RKO (cell line): ENCODE measurements around the gene WDR86.
A peak's percentile ranks its signal among the peaks of the same experiment; 100 is the strongest.

Experiments used
- DNase-seq: peaks from one replicate; pipeline ENCODE4 v3.0.0-alpha.2; 2016; ENCODE audit warnings: low spot score

WDR86 gene

DNA sequence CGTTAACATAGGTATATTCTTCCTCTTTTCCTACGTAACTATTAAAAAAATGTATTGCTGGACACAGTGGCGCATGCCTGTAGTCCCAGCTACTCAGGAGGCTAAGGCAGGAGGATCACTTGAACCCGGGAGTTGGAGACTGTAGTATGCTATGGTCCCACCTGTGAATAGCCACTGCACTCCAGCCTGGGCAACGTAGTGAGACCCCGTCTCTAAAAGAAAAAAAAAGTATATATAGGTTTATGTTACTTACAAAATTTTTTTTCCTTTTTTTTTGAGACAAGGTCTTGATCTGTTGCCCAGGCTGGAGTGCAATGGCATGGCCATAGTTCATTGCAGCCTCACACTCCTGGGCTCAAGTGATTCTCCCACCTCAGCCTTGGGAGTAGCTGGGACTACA is 62.6 kb downstream of the WDR86 start:
- DNase-seq = no peak

DNA sequence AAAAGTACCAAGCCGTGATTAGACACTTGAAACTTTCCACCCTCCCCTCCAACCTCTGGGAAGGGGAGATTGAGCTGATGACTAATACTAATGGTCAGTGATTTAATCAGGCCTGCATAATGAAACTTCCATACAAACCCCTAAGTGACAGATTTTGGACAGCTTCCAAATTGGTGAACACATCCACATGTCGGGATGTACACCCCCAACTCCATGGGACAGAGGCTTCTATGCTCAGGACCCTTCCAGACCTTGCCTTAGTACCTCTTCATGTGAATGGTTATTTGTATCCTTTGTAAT is 63.4 kb downstream of the WDR86 start:
- DNase-seq = no peak

GRCh38 chr7:151345576-151346469 is 64.0 kb downstream of the WDR86 start:
- no peak for DNase-seq

DNA sequence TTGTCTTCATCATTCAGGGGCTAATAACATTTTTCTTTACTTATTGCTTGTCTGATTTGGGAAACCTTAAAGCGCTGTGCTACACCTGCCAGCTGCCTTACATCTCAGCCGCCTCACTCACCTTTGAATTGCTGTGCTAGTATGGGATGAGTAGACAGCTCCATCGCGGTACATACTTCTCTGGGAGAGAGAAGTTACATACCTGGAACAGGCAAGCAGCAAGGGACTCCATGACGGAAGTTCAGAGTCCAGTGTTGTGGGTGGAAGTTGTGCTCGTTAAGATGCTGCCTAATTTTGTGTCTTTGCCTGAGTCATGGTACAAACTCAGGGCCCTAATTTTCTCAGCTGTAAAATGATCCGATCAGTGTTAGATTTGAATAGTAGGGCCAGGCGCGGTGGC is 66.3 kb downstream of the WDR86 start:
- no peak for DNase-seq

DNA sequence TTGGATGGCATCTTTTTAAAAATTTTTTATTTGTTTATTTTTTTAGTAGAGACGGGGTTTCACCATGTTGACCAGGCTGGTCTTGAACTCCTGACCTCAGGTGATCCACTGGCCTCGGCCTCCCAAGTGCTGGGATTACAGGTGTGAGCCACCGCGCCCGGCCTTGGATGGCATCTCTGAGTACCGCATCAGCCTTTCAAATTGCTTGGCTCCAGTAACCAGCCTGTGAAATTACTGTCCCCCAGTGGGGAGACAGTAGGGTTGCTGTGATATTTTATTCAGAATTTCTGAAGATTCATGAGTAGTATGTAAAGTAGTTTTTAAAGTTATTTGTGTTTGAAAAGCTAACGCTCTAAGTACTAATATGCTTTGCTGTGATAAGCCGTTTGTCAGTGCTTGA is 67.0 kb downstream of the WDR86 start:
- DNase-seq = peak; percentile 70

GRCh38 chr7:151342102-151342646 is 67.7 kb downstream of the WDR86 start:
- no peak for DNase-seq

DNA sequence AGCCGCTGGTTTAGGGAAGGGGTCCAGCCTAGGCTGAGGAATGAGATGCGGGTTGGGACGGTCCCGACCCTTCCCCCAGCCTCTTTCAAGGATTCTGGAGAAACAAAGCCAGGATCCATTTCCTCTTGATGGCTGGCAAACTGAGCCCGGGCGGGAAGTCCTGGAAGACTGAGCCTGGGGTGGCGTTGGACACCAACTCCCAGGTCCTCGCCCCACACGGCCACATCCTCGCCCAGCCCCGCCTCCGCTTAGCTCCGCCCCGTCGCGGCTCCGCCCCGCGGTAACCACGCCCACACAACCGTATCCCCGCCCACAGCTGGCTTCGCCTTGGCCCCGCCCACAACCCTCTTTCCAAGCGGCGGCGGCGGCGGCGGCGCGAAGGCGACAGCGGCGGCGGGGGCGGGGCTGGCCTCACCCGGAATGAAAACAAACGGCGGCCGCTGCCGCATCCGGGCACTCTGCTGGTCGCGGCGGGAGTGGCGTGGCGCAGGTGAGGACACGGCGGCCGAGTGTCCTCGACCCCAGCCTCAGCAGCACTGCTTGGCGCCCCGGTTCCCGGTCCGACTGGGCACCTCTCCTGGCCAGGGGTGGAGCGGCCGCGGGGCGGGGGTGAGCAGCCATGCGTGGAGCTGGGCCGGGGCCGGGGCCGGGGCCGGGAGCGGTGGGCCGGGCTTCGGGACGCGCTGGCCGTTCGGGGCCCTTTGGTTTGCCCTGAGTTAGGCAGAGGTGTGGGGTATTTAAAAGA is 68.3 kb downstream of the WDR86 start, which contains the start of gene NUB1:
Gene NUB1, plus strand, starts transcription at position 456 of the 745 bp plus-strand sequence. CDS start 3,538 bp downstream, outside the sequence.
- DNase-seq = peak; percentile 90

DNA sequence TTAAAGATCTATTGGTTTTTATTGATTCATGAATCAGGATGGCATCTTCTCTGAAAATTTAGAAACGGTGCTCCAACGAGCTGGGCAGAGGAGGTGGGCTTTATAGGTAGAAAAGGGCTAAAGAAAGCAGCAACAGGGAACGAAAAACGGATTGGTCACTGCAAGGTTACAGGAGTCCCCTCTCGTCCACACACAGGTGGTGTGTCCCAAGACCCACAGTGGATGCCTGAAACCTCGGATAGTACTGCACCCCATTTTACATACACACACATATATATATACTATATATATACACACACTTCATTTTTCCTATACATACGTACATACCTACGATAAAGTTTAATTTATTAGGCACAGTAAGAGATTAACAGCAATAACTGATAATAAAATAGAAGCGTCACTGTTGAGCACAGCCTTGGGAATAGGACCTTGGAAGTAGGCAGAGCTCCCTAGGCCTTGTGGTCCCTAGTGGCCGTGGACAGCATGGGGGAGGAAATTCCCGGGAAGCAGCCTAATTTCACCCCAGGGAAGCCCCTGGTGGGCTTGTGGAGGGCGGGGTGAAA is 69.0 kb downstream of the WDR86 start:
- no peak for DNase-seq

DNA sequence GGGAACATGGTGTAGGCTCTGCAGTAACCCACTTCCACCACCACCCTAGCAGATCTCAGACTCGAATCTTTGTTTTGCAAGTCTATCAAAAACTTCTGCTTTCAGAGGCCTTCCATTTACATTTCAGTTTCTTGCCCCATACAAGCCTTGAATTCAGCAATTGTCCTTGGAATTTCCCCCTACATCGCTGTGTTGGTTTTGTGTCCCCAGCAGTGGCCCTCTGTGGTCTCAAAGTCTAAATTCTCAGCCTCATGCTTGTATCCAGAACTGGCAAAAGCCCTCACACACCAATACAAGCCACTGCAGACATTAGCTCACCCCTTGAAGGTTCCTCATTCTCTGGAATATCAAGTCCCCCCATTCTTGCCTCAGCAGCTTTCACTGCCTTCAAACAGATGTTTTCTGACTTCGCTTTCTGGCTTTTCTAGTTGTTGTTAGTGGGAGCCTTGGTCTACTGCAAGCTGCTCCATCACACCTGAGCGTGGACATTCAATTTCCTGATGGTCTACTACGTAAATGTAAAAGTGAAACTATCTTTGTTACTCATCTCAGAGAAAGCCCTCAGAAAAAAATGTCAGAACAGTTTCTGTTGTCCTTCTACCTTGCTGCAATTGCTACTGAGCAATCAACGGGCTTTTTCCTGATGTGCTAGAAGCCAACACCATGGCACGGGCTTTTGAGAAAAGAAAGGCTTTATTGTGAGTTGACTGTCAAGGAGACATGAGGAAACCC is 70.0 kb downstream of the WDR86 start:
- DNase-seq = no peak

- DNase-seq = no peak
Observed at GRCh38 chr7:151338809-151339208, 71.0 kb downstream of the WDR86 start.

DNA sequence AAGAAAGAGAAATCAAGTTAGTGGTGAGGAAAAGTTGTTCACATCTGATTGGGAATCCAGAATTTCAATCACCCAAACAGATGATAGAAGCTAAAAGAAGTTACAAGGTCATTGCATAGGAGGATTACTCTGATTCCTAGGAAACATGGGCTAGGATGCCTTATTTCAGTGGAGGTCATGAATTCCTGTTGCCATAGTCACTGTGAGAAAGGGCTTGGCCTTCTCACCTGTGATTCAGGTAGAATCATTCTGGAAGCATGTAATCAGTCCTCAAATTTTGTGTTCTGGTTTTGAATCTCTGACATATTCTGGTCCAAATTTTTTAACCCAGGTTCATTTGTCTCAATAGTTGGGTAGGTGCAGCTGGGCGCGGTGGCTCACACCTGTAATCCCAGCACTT is 72.5 kb downstream of the WDR86 start:
- DNase-seq = no peak

DNA sequence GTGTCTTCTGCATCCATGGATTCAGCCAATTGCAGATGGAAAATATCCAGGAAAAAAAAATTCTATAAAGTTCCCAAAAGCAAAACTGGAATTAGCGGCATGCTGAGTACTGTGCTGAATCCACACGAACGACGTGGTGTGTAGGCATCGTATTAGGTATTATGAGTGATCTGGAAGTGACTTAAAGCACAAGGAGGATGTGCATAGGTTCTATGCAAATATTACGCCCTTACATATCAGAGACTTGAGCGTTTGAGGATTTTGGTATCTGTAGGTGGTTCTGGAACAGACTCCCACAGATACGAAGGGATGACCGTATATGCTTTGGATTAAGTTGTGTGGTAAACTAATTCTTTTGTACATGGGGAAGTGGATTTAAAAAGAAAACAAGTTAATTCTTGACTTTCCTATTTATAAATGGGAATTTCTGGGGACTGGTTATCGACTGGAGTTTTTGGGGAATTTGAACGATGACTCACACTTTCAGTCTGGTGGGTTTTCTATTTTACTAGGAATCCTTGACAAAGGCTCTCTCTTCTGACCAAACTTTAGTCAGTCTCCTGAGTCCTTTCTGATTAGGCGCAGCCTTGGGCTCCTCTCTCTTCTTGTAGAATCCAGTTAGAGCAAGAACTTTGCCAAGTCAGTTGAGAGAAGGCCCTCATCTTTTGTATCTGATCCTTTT is 73.7 kb downstream of the WDR86 start:
- no peak for DNase-seq

GRCh38 chr7:151334628-151335027 is 75.2 kb downstream of the WDR86 start:
- no peak for DNase-seq
